T-cell (primary cell): ENCODE measurements around the gene OBP2B. TPM values are rescaled to one million over a fixed set of nuclear protein-coding genes. Genes with fewer than 3 reads are reported as not detected.

Experiments used
- ATAC-seq, 4 experiments: fragments of 200-7000 bp in 3 of 4; fragments of 150-1000 bp in 1 of 4; cut with Tn5 transposase; replicated peaks in 1 of 4; 1 replicate in 3 of 4; 2 replicates in 1 of 4; pipeline ENCODE4 v1.10.0; 2021; ENCODE audit warnings: moderate library complexity in 3 of 4, mild to moderate bottlenecking in 2 of 4, moderate number of reproducible peaks in 1 of 4
- CTCF ChIA-PET, 2 donors: fragments of 300-600 bp; sonication (Branson Sonifier 250); formaldehyde crosslinking; loops; one replicate each; lab custom pipeline; 2022; ENCODE audit warnings: antibody characterized with exemption in 2 of 2; lab: Charles Lee
- POLR2A ChIA-PET, 2 donors: fragments of 300-600 bp; sonication (Branson Sonifier 250); formaldehyde crosslinking; loops; one replicate each; lab custom pipeline; 2022; ENCODE audit warnings: antibody characterized with exemption in 2 of 2; lab: Charles Lee
- DNase-seq, 35 experiments: peaks; one replicate each; pipeline versions ENCODE4 v3.0.0 to v3.0.0-alpha.2; 2013 to 2023
- H3K27ac ChIP-seq: one replicate; pipeline ENCODE4 v1.5.1; 2013; ENCODE audit warnings: low read length
- H3K27me3 ChIP-seq, 2 experiments: replicated peaks in 1 of 2; 1 replicate in 1 of 2; 2 replicates in 1 of 2; pipeline versions ENCODE4 v1.6.1 to v1.7.0; 2013; ENCODE audit warnings: low read length in 1 of 2, mixed read lengths in 1 of 2; ENCODE audit not compliant: control insufficient read depth in 2 of 2, insufficient read depth in 2 of 2; ENCODE audit errors: extremely low read depth in 1 of 2
- H3K36me3 ChIP-seq, 2 donors: 1 replicate in 1 of 2; 2 replicates in 1 of 2; pipeline versions ENCODE4 v1.6.1 to v1.7.0; 2013; ENCODE audit warnings: low read length in 1 of 2; ENCODE audit not compliant: control insufficient read depth in 2 of 2, insufficient read depth in 1 of 2; ENCODE audit errors: extremely low read depth in 1 of 2
- H3K4me1 ChIP-seq, 2 experiments: 1 replicate in 1 of 2; 2 replicates in 1 of 2; pipeline versions ENCODE4 v1.6.1 to v1.7.0; 2013; ENCODE audit warnings: low read length in 2 of 2, mixed read lengths in 1 of 2; ENCODE audit not compliant: insufficient read depth in 2 of 2, control insufficient read depth in 1 of 2; ENCODE audit errors: extremely low read depth in 1 of 2
- H3K4me3 ChIP-seq, 2 donors: 1 replicate in 1 of 2; 2 replicates in 1 of 2; pipeline versions ENCODE4 v1.5.1 to v1.7.0; 2013; ENCODE audit warnings: mild to moderate bottlenecking in 2 of 2, low read length in 1 of 2, moderate library complexity in 1 of 2; ENCODE audit not compliant: control insufficient read depth in 1 of 2; ENCODE audit errors: extremely low read depth in 1 of 2
- H3K9me3 ChIP-seq: 2 replicates; pipeline ENCODE4 v1.7.0; 2013
- H3K27ac Mint-ChIP-seq, 2 donors: one replicate each; pipeline ENCODE4 v1.8.0; 2020 to 2021; ENCODE audit warnings: mild to moderate bottlenecking in 2 of 2, mixed read lengths in 2 of 2
- H3K27me3 Mint-ChIP-seq, 2 donors: one replicate each; pipeline ENCODE4 v1.8.0; 2021 to 2022; ENCODE audit warnings: mixed read lengths in 2 of 2
- H3K36me3 Mint-ChIP-seq: one replicate; pipeline ENCODE4 v1.8.0; 2021; ENCODE audit warnings: mixed read lengths
- H3K4me1 Mint-ChIP-seq, 3 donors: one replicate each; pipeline ENCODE4 v1.8.0; 2020 to 2022; ENCODE audit warnings: mixed read lengths in 3 of 3, mild to moderate bottlenecking in 1 of 3
- H3K4me3 Mint-ChIP-seq, 3 donors: one replicate each; pipeline ENCODE4 v1.8.0; 2020 to 2022; ENCODE audit warnings: mild to moderate bottlenecking in 3 of 3, mixed read lengths in 3 of 3, moderate library complexity in 3 of 3
- H3K9me3 Mint-ChIP-seq, 3 donors: one replicate each; pipeline ENCODE4 v1.8.0; 2020 to 2022; ENCODE audit warnings: mixed read lengths in 3 of 3
- WGBS: methylation state at CpG from one replicate; pipeline ENCODE4 v1.1.5; 2013; ENCODE audit warnings: missing lambda C conversion rate; ENCODE audit not compliant: insufficient coverage; 5-methylcytosine and 5-hydroxymethylcytosine counted together
- total RNA-seq, 35 experiments: library from RNA in 6 of 35; stranded (reverse) in 6 of 35; fragments of 120-200 nt in 1 of 35; gene quantifications; one replicate each; pipeline versions ENCODE4 v1.2.1 to v1.2.4 and lab custom pipeline; 2013 to 2026

The OBP2B gene
- total RNA-seq, 5 donors from 2014 or later (not counting 1 experiment from before 2014, with no cell fraction given) = not detected

DNA sequence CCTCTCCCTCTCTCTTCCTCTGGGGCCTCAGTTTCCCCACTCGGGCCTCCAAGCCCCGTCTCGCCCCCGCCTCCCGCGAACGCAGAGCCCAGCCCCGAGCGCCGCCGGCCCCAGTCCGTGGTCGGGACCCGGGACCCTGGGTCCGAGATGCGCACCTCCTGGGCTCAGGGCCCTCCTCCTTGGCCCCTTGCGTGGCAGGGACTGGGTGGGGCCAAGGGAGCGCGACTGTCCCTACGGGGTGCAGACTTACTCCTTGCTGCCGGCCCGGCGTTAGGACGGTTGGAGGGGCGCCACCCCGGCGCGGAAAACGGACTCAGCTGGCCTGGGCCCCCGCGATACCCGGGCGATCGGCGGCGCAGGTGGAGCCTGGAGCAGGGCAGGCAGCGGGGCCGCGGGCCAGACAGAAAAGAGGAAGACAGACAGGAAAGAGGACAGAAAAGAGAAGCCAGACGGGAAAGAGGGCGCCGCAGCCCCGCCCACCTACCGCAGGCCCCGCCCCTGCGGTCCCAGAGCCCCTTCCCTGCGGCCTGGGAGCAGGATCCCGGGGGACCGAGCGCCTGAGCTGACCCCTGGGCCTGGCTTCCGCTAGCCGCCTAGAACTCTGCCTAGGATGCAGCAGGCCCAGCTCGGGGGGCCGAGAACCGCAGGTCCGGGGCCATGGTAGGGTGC lies 45.4 kb downstream of the OBP2B start, which contains the start of gene GBGT1:
TSS of gene GBGT1 (minus strand) at position 411 of the 669 bp plus-strand sequence. CDS start 1,502 bp downstream, outside the sequence.
- H3K9me3 Mint-ChIP-seq = no peaks in the 10 kb centered on the region
- ChIA-PET POLR2A (no interaction called here), CTCF (interaction anchor here in 1 of 2 donors (0.6 kb wide), 1 partner anchor 427 kb away, joined by 3 read pairs; no protein-coding TSS in a partner anchor)
- peak within 1 kb of the TSS; percentile 70 to 77 (median 71) for H3K4me3 Mint-ChIP-seq
- DNase-seq = peak in 11 of 35 experiments; percentile 14 to 52 (median 30)
- peaks cover 0 to 18% (median 5%) of the 10 kb centered on the region in 3 donors for H3K4me1 Mint-ChIP-seq
- H3K27me3 Mint-ChIP-seq = peaks cover 0 to 2% of the 10 kb centered on the region in 2 donors
- no peak within 1 kb of the TSS for H3K27ac ChIP-seq
- 3% methylated on average over 56 of the region's 56 CpGs for WGBS
- peaks cover 0 to 18% of the 10 kb centered on the region in 2 experiments for H3K4me1 ChIP-seq
- ATAC-seq = peak; percentile 36 to 74 (median 61)
- no peak within 1 kb of the TSS for H3K27ac Mint-ChIP-seq
- no peaks in the 10 kb centered on the region for H3K9me3 ChIP-seq
- H3K36me3 ChIP-seq = no peaks in the 10 kb centered on the region
- H3K4me3 ChIP-seq = peak within 1 kb of the TSS; percentile 48 to 55
- H3K36me3 Mint-ChIP-seq = no peaks in the 10 kb centered on the region
- H3K27me3 ChIP-seq = peaks cover 0 to 23% of the 10 kb centered on the region in 2 experiments

- peaks cover 0 to 23% of the 10 kb centered on the region in 2 experiments for H3K27me3 ChIP-seq
- ChIA-PET CTCF (no interaction called here), POLR2A (no interaction called here)
- ATAC-seq (no peak), DNase-seq (no peak)
- H3K27ac ChIP-seq = no peak overlapping the region
- Mint-ChIP-seq H3K4me3 (peak overlapping the region in 2 of 3 donors; percentile 46 to 67), H3K9me3 (no peaks in the 10 kb centered on the region), H3K4me1 (peaks cover 0 to 18% (median 5%) of the 10 kb centered on the region in 3 donors), H3K27me3 (peaks cover 0 to 2% of the 10 kb centered on the region in 2 donors), H3K27ac (no peak overlapping the region), H3K36me3 (no peaks in the 10 kb centered on the region)
- no peaks in the 10 kb centered on the region for H3K9me3 ChIP-seq
- peaks cover 0 to 18% of the 10 kb centered on the region in 2 experiments for H3K4me1 ChIP-seq
- WGBS = 66% methylated on average over 54 of the region's 54 CpGs
- H3K4me3 ChIP-seq = peak overlapping the region; percentile 48 to 55
- no peaks in the 10 kb centered on the region for H3K36me3 ChIP-seq
Measured at GRCh38 chr9:133162861-133163503, 46.1 kb downstream of the OBP2B start.

- Histone ChIP-seq H3K4me3 (no peak overlapping the region), H3K4me1 (peaks cover 0 to 18% of the 10 kb centered on the region in 2 experiments), H3K9me3 (no peaks in the 10 kb centered on the region), H3K27ac (no peak overlapping the region), H3K36me3 (no peaks in the 10 kb centered on the region), H3K27me3 (peaks cover 0 to 23% of the 10 kb centered on the region in 2 experiments)
- WGBS = 84% methylated on average over 4 of the region's 4 CpGs
- Mint-ChIP-seq H3K27me3 (peaks cover 0 to 2% of the 10 kb centered on the region in 2 donors), H3K9me3 (no peaks in the 10 kb centered on the region), H3K27ac (no peak overlapping the region), H3K4me3 (peak overlapping the region in 2 of 3 donors; percentile 18 to 46), H3K4me1 (peaks cover 0 to 18% (median 5%) of the 10 kb centered on the region in 3 donors), H3K36me3 (no peaks in the 10 kb centered on the region)
- DNase-seq = no peak
- no peak for ATAC-seq
- CTCF ChIA-PET = no interaction called here
- POLR2A ChIA-PET = no interaction called here
Measured at GRCh38 chr9:133161547-133161950, 47.5 kb downstream of the OBP2B start.

DNA sequence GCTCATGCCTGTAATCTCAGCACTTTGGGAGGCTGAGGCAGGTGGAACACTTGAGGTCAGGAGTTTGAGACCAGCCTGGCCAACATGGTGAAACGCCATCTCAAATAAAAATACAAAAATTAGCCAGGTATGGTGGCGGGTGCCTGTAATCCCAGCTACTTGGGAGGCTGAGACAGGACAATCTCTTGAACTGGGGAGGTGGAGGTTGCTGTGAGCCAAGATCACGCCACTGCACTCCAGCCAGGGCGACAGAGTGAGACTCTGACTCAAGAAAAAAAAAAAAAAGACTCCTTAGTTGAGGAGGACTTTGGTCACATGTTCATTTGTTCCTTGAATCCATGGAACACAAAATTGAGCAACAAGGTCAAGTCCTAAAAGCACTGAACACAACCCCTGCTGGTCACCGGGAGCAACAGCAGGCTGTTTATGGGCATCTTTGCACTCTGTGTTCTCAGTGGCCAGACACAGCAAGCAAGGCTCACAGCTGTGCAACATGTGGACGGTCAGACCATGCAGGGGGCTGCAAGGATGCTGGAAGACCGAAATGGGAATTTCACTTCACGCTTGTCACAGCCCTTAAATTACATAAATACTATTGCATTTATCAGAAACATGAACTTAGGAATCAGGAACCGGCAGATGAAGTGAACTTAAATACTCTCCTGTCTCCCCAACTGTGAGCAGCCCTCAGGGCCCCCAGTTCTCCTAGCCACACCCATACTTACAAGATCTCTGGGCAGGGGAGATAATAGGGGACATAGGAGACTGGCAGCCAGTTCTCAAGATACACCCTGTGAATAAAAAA lies 48.1 kb downstream of the OBP2B start:
- ATAC-seq = peak; percentile 61 to 79 (median 66)
- H3K36me3 ChIP-seq = no peaks in the 10 kb centered on the region
- peaks cover 0 to 2% of the 10 kb centered on the region in 2 donors for H3K27me3 Mint-ChIP-seq
- H3K4me3 ChIP-seq = no peak overlapping the region
- no peak overlapping the region for H3K27ac Mint-ChIP-seq
- H3K4me1 Mint-ChIP-seq = peaks cover 0 to 18% (median 5%) of the 10 kb centered on the region in 3 donors
- no peak overlapping the region for H3K27ac ChIP-seq
- peak overlapping the region in 1 of 3 donors; percentile 50 for H3K4me3 Mint-ChIP-seq
- no peaks in the 10 kb centered on the region for H3K9me3 ChIP-seq
- WGBS = 47% methylated on average over 3 of the region's 9 CpGs
- peaks cover 0 to 23% of the 10 kb centered on the region in 2 experiments for H3K27me3 ChIP-seq
- DNase-seq = peak in 13 of 35 experiments; percentile 24 to 67 (median 32)
- H3K36me3 Mint-ChIP-seq = no peaks in the 10 kb centered on the region
- no peaks in the 10 kb centered on the region for H3K9me3 Mint-ChIP-seq
- ChIA-PET CTCF (interaction anchor here (0.6 to 0.7 kb wide), 2 partner anchors 132 to 183 kb away, joined by 3 read pairs; partner anchors contain the start of gene GFI1B (in 1 of the 2)), POLR2A (no interaction called here)
- peaks cover 0 to 18% of the 10 kb centered on the region in 2 experiments for H3K4me1 ChIP-seq

DNA sequence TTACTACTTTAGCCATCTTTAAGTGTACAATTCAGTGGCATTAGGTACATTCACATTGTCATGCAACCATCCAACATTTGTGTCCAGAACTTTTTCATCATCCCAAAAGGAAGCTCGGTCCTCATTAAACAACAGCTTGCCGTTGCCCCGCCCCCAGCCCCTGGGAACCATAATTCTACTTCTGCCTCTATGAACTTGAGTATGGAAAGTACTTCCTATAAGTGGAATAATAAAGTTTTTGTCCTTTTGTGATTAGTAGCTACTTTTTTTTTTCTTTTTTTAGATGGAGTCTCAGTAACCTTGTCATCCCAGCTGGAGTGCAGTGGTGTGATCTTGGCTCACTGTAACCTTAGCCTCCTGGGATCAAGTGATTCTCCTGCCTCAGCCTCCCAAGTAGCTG lies 50.4 kb downstream of the OBP2B start:
- Histone ChIP-seq H3K27ac (no peak overlapping the region), H3K4me1 (peaks cover 0 to 10% of the 10 kb centered on the region in 2 experiments), H3K9me3 (no peaks in the 10 kb centered on the region), H3K36me3 (no peaks in the 10 kb centered on the region), H3K27me3 (peaks cover 0 to 17% of the 10 kb centered on the region in 2 experiments), H3K4me3 (no peak overlapping the region)
- ChIA-PET CTCF (interaction anchor here (1.1 to 1.3 kb wide), 3 partner anchors 9 to 57 kb away, joined by 3 to 5 read pairs (median 3); no protein-coding TSS in a partner anchor), POLR2A (no interaction called here)
- no peaks in the 10 kb centered on the region for H3K36me3 Mint-ChIP-seq
- no peaks in the 10 kb centered on the region for H3K9me3 Mint-ChIP-seq
- ATAC-seq = no peak
- peaks cover 0 to 14% (median 3%) of the 10 kb centered on the region in 3 donors for H3K4me1 Mint-ChIP-seq
- no CpG with 5 or more reads among the region's 3 CpGs for WGBS
- H3K27ac Mint-ChIP-seq = peak overlapping the region in 1 of 2 donors; percentile 6
- no peak overlapping the region for H3K4me3 Mint-ChIP-seq
- peaks cover 0 to 2% of the 10 kb centered on the region in 2 donors for H3K27me3 Mint-ChIP-seq
- no peak for DNase-seq
